Motor neuron (in vitro differentiated cells): ENCODE results near the gene PRDX6. TPM values are rescaled to one million over a fixed set of nuclear protein-coding genes. Genes with fewer than 3 reads are reported as not detected.

Experiments used
- ATAC-seq, 8 experiments: fragments of 200-7000 bp; cut with Tn5 transposase; replicated peaks in 6 of 8; 2 replicates each; pipeline ENCODE4 v1.8.0; 2021; ENCODE audit warnings: mild to moderate bottlenecking in 8 of 8, moderate library complexity in 8 of 8
- H3K27ac ChIP-seq, 2 donors: fragments of 250-450 bp; sonication (Bioruptor Pico); 2 replicates each; pipeline ENCODE4 v1.9.0; 2021; ENCODE audit warnings: antibody characterized with exemption in 2 of 2, mild to moderate bottlenecking in 2 of 2, moderate library complexity in 1 of 2
- H3K4me1 ChIP-seq, 2 donors: fragments of 250-450 bp; sonication (Bioruptor Pico); replicated peaks in 1 of 2; 2 replicates each; pipeline ENCODE4 v1.6.1; 2021; ENCODE audit warnings: antibody characterized with exemption in 2 of 2, mild to moderate bottlenecking in 2 of 2, moderate library complexity in 1 of 2
- H3K4me3 ChIP-seq, 5 donors: fragments of 250-450 bp; sonication (Bioruptor Pico); 2 replicates each; pipeline ENCODE4 v1.9.0; 2021; ENCODE audit warnings: antibody characterized with exemption in 5 of 5, mild to moderate bottlenecking in 5 of 5, moderate library complexity in 4 of 5
- WGBS, 10 experiments: fragments of 450-650 bp; shearing (Covaris generic); methylation state at CpG; one replicate each; pipeline ENCODE4 v1.0.0; 2022; 5-methylcytosine and 5-hydroxymethylcytosine counted together
- in situ Hi-C, 9 experiments: fragments of 400-800 bp; cut with MboI; loops; one replicate each; pipeline ENCODE4 v1.15.0; 2021; ENCODE audit warnings: low sequenced_read_pairs in 9 of 9, low pct_unique_long_range_greater_than_20kb in 2 of 9; ENCODE audit not compliant: unreplicated experiment in 9 of 9
- total RNA-seq, 8 experiments: library from RNA; unstranded; fragments of 300-600 nt; gene quantifications; 2 replicates each; pipeline versions ENCODE4 v1.2.3 to v1.2.4, GENCODE V29; 2022

PRDX6 gene, protein sequence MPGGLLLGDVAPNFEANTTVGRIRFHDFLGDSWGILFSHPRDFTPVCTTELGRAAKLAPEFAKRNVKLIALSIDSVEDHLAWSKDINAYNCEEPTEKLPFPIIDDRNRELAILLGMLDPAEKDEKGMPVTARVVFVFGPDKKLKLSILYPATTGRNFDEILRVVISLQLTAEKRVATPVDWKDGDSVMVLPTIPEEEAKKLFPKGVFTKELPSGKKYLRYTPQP
- total RNA-seq: 100 to 1,000 TPM; 163 to 344 (median 213) TPM

DNA sequence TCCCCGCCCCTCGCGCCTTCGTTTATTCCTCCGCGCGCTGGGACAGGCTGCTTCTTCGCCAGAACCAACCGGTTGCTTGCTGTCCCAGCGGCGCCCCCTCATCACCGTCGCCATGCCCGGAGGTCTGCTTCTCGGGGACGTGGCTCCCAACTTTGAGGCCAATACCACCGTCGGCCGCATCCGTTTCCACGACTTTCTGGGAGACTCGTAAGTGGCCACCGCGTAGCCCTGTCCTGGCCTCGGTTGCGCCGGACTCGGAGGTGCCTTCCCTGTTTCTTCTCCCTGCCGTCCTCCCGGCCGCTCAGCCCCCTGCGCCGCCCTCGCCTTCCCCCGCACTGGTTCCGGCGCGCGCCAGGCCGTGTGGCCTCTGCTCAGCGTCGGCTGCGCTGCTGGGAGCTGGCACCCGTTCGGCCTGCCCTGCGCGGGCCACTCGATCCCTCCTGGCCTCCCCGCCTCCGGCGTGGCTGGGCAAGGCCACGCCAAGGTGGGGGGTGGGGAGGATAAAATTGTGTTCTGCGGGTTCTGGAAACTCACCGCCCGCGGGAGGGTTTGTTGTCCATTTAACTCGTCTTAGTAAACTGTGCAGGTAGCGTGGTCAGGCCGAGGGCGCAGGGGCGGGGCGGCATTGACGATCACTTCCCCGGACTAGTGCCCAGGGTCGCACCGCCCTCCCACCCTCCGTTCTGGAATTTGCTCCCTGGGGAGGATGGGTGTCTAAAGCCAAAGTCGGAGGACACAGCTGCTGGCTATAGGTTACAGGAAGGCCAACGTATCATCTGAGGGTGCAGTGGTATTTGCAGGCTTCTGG, at the start of gene PRDX6:
PRDX6 (plus strand) TSS at position 50 of the 808 bp plus-strand sequence; CDS start at position 113, 63 bp downstream.
- in situ Hi-C loops: no loop called here
- Histone ChIP-seq H3K4me3 (peak within 1 kb of the TSS; percentile 51 to 99 (median 85)), H3K4me1 (peaks cover 15 to 28% of the 10 kb centered on the region in 2 donors), H3K27ac (peak within 1 kb of the TSS; percentile 88 to 97)
- peak; percentile 54 to 80 (median 77) for ATAC-seq
- whole genome bisulfite sequencing, 10 experiments: 0 to 2% (median 0%) methylated on average over 2 to 28 of the region's 69 CpGs; no CpG with 5 or more reads in 5 of the 10 experiments

DNA sequence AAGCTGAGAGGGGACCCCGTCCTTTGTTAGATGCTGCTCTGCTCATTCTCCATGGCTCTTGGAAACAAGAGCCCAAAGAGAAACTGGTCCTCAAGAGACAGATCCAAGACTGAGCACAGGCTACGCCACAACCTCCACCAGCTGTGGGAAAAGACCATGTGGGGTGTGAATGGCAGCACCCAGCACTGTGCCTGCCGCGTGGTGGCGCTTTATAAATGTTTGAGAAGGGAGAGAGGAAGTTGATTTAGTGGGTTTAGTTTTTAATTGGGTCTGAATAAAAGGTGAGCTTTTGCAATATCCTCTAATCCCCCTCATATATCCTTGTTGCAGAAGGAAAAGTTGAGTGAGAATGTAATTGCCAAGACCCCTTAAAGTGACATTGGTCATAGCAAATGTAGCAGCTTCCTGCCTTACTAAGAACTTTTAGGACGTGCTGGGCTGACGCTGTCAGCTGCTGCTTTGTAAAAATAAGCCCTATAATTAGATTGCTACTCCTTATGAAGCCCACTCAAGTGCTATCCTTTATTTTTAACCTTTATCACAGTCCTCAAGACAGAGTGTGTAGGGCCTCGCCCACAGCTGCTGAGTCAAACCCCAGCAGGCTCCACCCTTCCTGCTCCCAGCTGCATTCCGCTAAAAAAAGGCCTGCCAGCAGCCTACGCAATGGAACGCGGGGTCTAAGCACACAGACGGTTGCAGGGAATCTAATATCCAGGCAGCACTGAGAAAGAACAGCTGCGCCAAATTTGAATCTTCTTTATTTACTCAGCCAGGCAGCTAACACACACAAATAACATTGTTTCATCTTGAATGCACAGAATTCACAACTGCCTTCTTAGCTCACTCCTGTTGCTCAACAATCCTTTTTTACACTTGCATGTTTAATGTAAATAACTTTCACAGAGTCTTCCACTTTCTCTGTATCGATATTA, 47.4 kb upstream of the PRDX6 start:
- peak; percentile 95 to 100 (median 100) for ATAC-seq
- peak overlapping the region; percentile 1 to 6 for H3K27ac ChIP-seq
- 3 to 31% (median 14%) methylated on average over 3 to 13 of the region's 15 CpGs for WGBS, 10 experiments
- H3K4me3 ChIP-seq: peak overlapping the region in 1 of 5 donors; percentile 2
- H3K4me1 ChIP-seq: peaks cover 18 to 31% of the 10 kb centered on the region in 2 donors
- in situ Hi-C loops: loop anchor here in 3 of 9 experiments (25.0 kb wide), 1 partner anchor 383 kb away; the partner anchor contains the start of genes CENPL (in 3 of the 3) and DARS2 (in 3 of the 3)

DNA sequence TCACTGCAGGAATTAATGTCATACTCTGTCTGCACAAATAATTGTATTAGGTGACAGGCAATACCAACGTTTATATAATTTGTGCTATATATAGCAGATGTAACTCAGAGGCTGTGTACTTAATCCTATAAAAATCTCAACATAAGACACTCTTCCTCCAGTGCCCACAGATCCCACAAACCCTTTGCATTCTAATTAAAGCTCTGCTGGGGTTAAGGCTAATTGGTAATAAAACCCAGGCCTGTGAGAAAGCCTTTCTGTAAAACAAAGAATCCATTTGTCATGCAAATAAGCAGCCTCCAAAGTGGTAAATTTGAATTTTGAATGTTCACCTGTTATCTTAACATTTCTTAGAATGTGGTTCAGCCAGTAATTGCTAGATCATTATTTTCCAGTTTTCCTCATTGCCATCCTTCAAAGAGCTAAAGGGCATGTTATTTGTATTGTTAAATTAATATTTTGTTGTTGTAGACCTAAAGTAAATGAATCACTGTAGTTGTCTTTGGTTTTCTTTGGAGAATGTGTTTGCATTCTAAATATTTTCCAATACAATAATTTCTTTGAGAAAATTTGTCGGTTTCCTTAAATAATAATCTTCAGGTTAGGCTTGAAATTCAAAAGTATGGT, 46.3 kb upstream of the PRDX6 start:
- Histone ChIP-seq H3K4me3 (no peak overlapping the region), H3K4me1 (peaks cover 18 to 31% of the 10 kb centered on the region in 2 donors), H3K27ac (no peak overlapping the region)
- WGBS, 10 experiments: 0 to 28% (median 0%) methylated on average over 1 to 2 of the region's 2 CpGs; no CpG with 5 or more reads in 1 of the 10 experiments
- in situ Hi-C loops: loop anchor here in 3 of 9 experiments (25.0 kb wide), 1 partner anchor 382 kb away; the partner anchor contains the start of genes CENPL (in 3 of the 3) and DARS2 (in 3 of the 3)
- no peak for ATAC-seq

DNA sequence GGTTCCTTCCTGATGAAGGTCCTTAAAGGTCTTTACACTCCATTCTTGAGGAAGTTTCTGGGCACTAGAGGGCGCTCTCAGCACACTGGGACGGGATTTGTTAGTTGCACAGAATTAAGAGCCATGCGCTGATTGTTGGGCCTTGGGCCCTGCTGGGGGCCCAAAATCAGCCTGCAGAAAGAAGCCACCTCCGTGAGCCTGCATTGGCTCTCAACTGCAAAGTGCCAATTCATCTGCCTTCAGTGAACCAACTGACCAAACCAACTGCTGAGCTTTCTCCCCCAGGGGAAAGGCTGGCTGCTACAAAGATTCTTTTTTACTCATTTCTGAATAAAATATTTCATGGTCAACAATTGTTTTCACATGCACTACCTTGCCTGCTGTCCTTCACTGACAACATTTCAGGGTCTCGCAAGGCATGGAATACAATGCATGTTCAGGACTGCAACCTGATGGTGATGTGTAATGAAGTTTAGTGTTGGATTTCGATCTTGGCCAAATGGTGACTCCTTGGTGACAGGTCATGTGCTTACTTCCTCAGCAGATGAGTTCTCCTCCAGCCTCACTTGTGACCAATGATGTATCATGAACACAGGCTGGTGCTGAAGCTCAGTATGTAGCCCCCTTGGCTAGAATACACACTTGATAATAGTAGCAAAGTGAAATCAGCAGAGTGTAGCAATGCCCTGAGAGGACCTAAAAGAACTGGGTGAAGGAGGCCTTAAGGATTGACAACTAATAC, 45.7 kb upstream of the PRDX6 start:
- H3K4me3 ChIP-seq: no peak overlapping the region
- no peak overlapping the region for H3K27ac ChIP-seq
- in situ Hi-C loops: loop anchor here in 3 of 9 experiments (25.0 kb wide), 1 partner anchor 381 kb away; the partner anchor contains the start of genes CENPL (in 3 of the 3) and DARS2 (in 3 of the 3)
- ATAC-seq: peak; percentile 30 to 60 (median 36)
- 0 to 100% (median 27%) methylated on average over 1 to 6 of the region's 6 CpGs for WGBS, 10 experiments
- peaks cover 18 to 30% of the 10 kb centered on the region in 2 donors for H3K4me1 ChIP-seq

DNA sequence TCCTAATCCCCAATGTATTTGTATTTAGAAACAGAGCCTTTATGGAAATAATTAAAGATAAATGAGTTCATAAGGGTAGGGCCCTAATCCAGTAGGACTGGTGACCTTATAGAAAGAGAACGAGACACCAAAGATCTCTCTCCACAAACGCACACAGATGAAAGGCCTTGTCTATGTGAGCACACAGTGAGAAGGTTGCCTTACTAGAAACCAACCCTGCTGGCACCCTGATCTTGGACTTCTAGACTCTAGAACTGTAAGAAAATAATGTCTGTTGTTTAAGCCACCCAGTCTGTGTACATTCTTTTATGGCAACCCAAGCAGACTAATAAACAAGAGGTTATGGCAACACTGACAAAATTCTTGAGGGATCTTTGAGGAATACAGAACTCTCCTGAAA, 44.8 kb upstream of the PRDX6 start:
- Histone ChIP-seq H3K4me1 (peaks cover 18 to 21% of the 10 kb centered on the region in 2 donors), H3K4me3 (no peak overlapping the region), H3K27ac (no peak overlapping the region)
- 79 to 100% (median 86%) methylated on average over 1 to 2 of the region's 2 CpGs; no CpG with 5 or more reads in 5 of the 10 experiments for WGBS, 10 experiments
- in situ Hi-C loops: loop anchor here in 3 of 9 experiments (25.0 kb wide), 1 partner anchor 380 kb away; the partner anchor contains the start of genes CENPL (in 3 of the 3) and DARS2 (in 3 of the 3)
- ATAC-seq: no peak

DNA sequence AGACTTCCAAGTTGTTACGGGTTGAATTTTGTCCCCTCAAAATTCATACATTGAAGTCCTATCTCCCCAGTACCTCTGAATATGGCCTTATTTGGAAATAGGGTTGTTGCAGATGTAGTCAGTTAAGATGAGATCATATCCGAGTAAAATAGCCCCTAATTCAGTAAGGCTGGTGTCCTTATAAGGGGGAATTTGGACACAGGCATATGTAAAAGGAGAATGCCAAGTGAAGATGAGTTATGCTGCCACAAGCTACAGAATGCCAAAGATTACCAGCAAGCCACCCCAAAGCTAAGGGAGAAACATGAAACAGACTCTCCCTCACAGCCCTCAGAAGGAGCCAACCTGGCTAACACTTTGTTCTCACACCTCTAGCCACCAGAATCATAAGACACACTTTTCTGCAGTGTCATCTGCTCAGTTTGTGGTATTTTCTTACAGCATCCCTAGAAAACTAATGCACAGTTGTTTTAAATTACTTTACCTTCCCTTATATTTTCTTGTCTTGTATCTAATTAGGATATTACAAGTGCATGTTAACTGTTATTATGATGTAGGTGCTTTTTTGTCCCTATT, 43.3 kb upstream of the PRDX6 start:
- Histone ChIP-seq H3K4me3 (no peak overlapping the region), H3K4me1 (peaks cover 18 to 21% of the 10 kb centered on the region in 2 donors), H3K27ac (no peak overlapping the region)
- no peak for ATAC-seq
- in situ Hi-C loops: loop anchor here in 3 of 9 experiments (25.0 kb wide), 1 partner anchor 378 kb away; the partner anchor contains the start of genes CENPL (in 3 of the 3) and DARS2 (in 3 of the 3)
- 33 to 100% (median 85%) methylated on average over 1 to 2 of the region's 2 CpGs; no CpG with 5 or more reads in 2 of the 10 experiments for WGBS, 10 experiments

DNA sequence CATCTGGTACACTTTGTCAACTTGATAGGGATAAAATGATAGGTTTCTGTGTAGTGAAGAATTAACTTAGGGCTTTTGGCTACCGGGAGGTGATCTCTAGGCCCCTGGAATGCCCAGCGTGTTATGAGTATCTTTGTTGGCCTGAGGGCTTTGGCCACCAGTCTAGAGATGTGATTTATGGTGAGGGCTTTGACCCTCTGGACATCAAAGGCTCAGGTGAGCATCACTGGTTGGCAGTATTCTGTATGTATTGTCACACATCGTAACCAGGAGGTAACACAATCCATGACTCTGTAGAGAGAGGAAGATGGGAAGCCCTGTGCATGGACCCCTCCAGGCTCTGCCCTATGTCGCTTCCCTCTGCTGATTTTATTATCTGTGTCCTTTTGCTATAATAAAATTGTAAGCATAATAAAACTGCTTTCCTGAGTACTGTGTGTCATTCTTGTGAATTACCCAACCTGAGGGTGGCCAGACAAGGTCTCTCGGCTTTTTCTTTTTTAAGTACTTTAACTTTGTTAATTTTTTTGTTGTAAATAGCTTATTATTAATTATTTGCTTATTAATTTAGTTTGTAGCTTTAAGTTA, 40.2 kb upstream of the PRDX6 start:
- no peak for ATAC-seq
- Histone ChIP-seq H3K4me3 (no peak overlapping the region), H3K4me1 (no peaks in the 10 kb centered on the region), H3K27ac (no peak overlapping the region)
- in situ Hi-C loops: loop anchor here in 3 of 9 experiments (25.0 kb wide), 1 partner anchor 375 kb away; the partner anchor contains the start of genes CENPL (in 3 of the 3) and DARS2 (in 3 of the 3)
- WGBS, 10 experiments: 83 to 100% (median 95%) methylated on average over 1 to 5 of the region's 5 CpGs

DNA sequence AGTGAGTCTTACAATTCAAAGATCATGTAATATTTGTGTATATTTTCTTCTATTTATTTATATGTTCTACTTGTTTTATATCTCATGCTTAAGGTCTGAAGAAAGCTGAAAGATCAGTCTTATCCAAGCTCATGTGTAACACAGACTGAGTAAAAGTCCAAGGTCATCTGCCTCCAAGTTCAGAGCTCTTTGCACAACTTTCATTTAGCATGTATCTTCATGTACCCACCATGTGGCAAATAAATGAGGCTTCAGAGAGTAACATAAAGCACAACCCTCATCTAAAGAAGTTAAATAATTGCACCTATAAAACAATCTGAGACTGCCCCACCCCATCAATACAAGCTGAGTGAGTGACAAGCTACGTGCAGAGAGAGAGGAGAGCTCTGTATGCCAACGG, 38.5 kb upstream of the PRDX6 start:
- in situ Hi-C loops: loop anchor here in 3 of 9 experiments (25.0 kb wide), 1 partner anchor 374 kb away; the partner anchor contains the start of genes CENPL (in 3 of the 3) and DARS2 (in 3 of the 3)
- WGBS, 10 experiments: 25 to 100% (median 63%) methylated on average over 1 to 2 of the region's 2 CpGs; no CpG with 5 or more reads in 3 of the 10 experiments
- ATAC-seq: no peak
- H3K27ac ChIP-seq: no peak overlapping the region
- no peaks in the 10 kb centered on the region for H3K4me1 ChIP-seq
- H3K4me3 ChIP-seq: no peak overlapping the region

DNA sequence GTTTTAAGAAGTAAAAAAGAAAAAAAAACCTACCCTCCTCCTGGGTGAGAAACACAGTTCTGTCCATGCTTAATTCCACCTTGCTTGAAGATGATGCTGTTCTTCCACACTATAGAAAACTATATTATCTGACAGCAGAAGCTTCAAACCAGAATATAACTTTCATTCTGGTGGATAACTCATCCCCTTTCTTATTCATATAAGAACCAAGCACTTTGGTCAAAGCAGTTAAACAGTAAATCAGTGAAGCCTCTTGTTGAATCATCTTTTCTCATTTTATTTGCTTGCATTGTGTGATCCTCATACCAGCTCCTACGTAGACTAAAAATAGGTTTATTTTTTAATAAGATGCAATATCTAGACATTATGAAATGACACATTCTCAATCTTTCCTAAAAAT, 36.7 kb upstream of the PRDX6 start:
- ATAC-seq: no peak
- no peaks in the 10 kb centered on the region for H3K4me1 ChIP-seq
- 77 to 100% (median 100%) methylated on average over 1 of the region's 1 CpG; no CpG with 5 or more reads in 2 of the 10 experiments for WGBS, 10 experiments
- in situ Hi-C loops: loop anchor here in 3 of 9 experiments (25.0 kb wide), 1 partner anchor 372 kb away; the partner anchor contains the start of genes CENPL (in 3 of the 3) and DARS2 (in 3 of the 3)
- no peak overlapping the region for H3K4me3 ChIP-seq
- no peak overlapping the region for H3K27ac ChIP-seq

DNA sequence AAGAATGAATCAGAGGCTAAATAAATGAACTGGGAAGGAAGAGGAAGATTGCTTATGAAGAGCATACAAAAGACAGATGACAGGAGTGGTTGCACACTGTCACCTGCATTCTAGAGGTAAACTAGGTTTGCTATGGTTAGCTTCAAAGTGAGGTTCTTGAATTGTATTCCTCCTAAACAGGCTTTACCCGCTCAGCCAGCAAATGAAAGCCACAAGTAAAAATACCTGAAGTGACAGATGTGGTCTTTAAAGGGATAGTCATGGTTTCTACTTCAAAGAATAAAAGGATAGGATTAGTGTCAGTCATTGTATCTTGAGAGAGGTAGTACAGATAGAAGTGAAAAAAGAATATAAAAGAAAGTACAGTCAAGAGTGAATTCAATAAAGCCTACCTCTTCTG, 32.4 kb upstream of the PRDX6 start:
- no peak for ATAC-seq
- 53 to 100% (median 88%) methylated on average over 1 of the region's 1 CpG for WGBS, 10 experiments
- in situ Hi-C loops: loop anchor here in 3 of 9 experiments (25.0 kb wide), 1 partner anchor 368 kb away; the partner anchor contains the start of genes CENPL (in 3 of the 3) and DARS2 (in 3 of the 3)
- no peak overlapping the region for H3K4me3 ChIP-seq
- no peaks in the 10 kb centered on the region for H3K4me1 ChIP-seq
- H3K27ac ChIP-seq: no peak overlapping the region
